Fibroblast of the aortic adventitia (primary cell): Measurements from ENCODE around the gene SUN2. TPM values are rescaled to one million over a fixed set of nuclear protein-coding genes. Genes with fewer than 3 reads are reported as not detected.

Source experiments
- DNase-seq: peaks from one replicate; pipeline ENCODE4 v3.0.0-alpha.2; 2010; ENCODE audit warnings: low read depth
- H3K4me3 ChIP-seq: 2 replicates; pipeline ENCODE4 v1.5.1; 2011; ENCODE audit warnings: low read depth, mild to moderate bottlenecking, control low read depth, low read length, moderate library complexity
- CTCF ChIP-seq: IDR thresholded peaks from 2 replicates; pipeline ENCODE4 v1.5.1; 2011; ENCODE audit warnings: mild to moderate bottlenecking, low read length, control low read depth, inconsistent platforms; ENCODE audit not compliant: insufficient read depth
- total RNA-seq: library from RNA; depleted of rRNA; stranded (reverse); fragments of >200 nt; gene quantifications from 2 replicates; pipeline ENCODE4 v1.2.3, GENCODE V29; 2012; ENCODE audit warnings: low replicate concordance

SUN2 gene
- total RNA-seq, 1 donor, result 69.1 TPM

GRCh38 chr22:38706901-38707195 is 49.0 kb downstream of the SUN2 start:
- peak overlapping the region; percentile 83 for H3K4me3 ChIP-seq
- no peak for TF ChIP-seq CTCF
- DNase-seq, result peak; percentile 33

- DNase-seq, result peak; percentile 36
These were observed 49.5 kb downstream of the SUN2 start for GRCh38 chr22:38706101-38706900.

GRCh38 chr22:38705235-38706100 is 50.3 kb downstream of the SUN2 start, which contains the start of gene GTPBP1:
Gene GTPBP1, plus strand, starts transcription at chr22:38705944. Its CDS starts 12 bp downstream, at chr22:38705956.
- peak; percentile 100 for DNase-seq
- peak within 1 kb of the TSS; percentile 83 for H3K4me3 ChIP-seq
- peak; percentile 19 for TF ChIP-seq CTCF

More at GRCh38 chr22:38706101-38706900, 49.5 kb downstream of the SUN2 start:
- TF ChIP-seq CTCF, result no peak
- peak overlapping the region; percentile 83 for H3K4me3 ChIP-seq

- H3K4me3 ChIP-seq, result peak overlapping the region; percentile 60
- no peak for TF ChIP-seq CTCF
- DNase-seq, result peak; percentile 30
These were observed 51.1 kb downstream of the SUN2 start for GRCh38 chr22:38704654-38705234.

GRCh38 chr22:38700789-38701628 is 54.8 kb downstream of the SUN2 start, which contains the start of gene JOSD1:
Gene JOSD1, minus strand, starts transcription at chr22:38700943. Its CDS starts 956 bp downstream, at chr22:38699987.
- peak; percentile 94 for DNase-seq
- peak within 1 kb of the TSS; percentile 87 for H3K4me3 ChIP-seq
- no peak for TF ChIP-seq CTCF
